Fibroblast of lung (primary cell): Measurements from ENCODE around the gene RIPOR3.

Source experiments
- EZH2 ChIP-seq: IDR thresholded peaks from 2 replicates; pipeline ENCODE4 v1.5.1; 2012; ENCODE audit warnings: low read length, control low read depth, mild to moderate bottlenecking; ENCODE audit errors: missing control alignments
- TF ChIP-seq, protein P1 (sequence below), 2 donors: IDR thresholded peaks in 1 of 2; conservative IDR thresholded peaks in 1 of 2; 1 replicate in 1 of 2; 2 replicates in 1 of 2; pipeline ENCODE4 v1.5.1; 2011 to 2012; ENCODE audit warnings: low read length in 2 of 2, control low read depth in 1 of 2, inconsistent platforms in 1 of 2, low read depth in 1 of 2, mild to moderate bottlenecking in 1 of 2

DNA sequence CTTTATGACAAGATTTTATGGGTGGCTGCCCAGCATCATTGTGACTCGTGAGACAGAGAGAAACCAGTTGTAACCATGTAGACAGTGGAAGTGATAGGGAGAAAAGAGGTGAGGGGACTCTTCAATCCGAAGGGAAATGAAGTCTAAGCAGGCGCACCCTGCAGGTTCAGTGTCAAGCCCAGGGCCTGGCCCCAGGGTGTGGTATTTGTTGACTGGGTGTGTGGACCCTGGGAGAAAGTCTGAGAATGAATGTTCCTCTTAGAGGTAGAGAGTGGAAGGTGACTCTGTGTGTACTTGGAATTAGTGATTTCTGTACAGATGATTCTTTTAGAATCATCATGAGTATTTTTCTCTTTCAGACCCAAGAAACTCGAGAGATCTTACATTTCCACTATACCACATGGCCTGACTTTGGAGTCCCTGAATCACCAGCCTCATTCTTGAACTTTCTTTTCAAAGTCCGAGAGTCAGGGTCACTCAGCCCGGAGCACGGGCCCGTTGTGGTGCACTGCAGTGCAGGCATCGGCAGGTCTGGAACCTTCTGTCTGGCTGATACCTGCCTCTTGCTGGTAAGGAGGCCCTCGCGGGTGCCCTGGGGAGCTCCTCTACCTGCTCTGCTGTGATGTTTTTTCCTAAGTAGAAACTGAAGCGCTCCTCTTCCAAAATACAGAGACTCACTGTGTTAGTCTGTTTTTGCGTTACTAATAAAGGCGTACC lies 113.1 kb downstream of the RIPOR3 start:
- TF ChIP-seq, protein P1, sequence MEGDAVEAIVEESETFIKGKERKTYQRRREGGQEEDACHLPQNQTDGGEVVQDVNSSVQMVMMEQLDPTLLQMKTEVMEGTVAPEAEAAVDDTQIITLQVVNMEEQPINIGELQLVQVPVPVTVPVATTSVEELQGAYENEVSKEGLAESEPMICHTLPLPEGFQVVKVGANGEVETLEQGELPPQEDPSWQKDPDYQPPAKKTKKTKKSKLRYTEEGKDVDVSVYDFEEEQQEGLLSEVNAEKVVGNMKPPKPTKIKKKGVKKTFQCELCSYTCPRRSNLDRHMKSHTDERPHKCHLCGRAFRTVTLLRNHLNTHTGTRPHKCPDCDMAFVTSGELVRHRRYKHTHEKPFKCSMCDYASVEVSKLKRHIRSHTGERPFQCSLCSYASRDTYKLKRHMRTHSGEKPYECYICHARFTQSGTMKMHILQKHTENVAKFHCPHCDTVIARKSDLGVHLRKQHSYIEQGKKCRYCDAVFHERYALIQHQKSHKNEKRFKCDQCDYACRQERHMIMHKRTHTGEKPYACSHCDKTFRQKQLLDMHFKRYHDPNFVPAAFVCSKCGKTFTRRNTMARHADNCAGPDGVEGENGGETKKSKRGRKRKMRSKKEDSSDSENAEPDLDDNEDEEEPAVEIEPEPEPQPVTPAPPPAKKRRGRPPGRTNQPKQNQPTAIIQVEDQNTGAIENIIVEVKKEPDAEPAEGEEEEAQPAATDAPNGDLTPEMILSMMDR (conservative IDR thresholded peaks at IDR 0.05 in 1 of 2, IDR thresholded peaks at IDR 0.05 in 1 of 2; ENCODE audit: low read depth in 1 of 2, low read length in 2 of 2): no peak
- no peak for TF ChIP-seq EZH2
